Keratinocyte (primary cell): ENCODE measurements around the gene KCNC3. TPM values are rescaled to one million over a fixed set of nuclear protein-coding genes. Genes with fewer than 3 reads are reported as not detected.

ENCODE experiments used
- DNase-seq: peaks from one replicate; pipeline ENCODE4 v3.0.0-alpha.2; 2011; ENCODE audit warnings: low read depth, missing footprints, low spot score
- FAIRE-seq: peaks from 2 replicates; lab custom pipeline; 2011; peaks lifted over from hg19 to GRCh38; lab: Jason Lieb, UNC
- H2AFZ ChIP-seq: 2 replicates; pipeline ENCODE4 v1.6.0; 2012; ENCODE audit warnings: low read length, control low read depth, inconsistent platforms; ENCODE audit not compliant: control insufficient read depth
- H3K27ac ChIP-seq: 2 replicates; pipeline ENCODE4 v1.5.1; 2011; ENCODE audit warnings: low read length; ENCODE audit not compliant: control insufficient read depth, insufficient read depth
- H3K27me3 ChIP-seq: 3 replicates; pipeline ENCODE4 v1.6.0; 2011; ENCODE audit warnings: low read length; ENCODE audit not compliant: control insufficient read depth, insufficient read depth; ENCODE audit errors: extremely low read depth
- H3K36me3 ChIP-seq, 2 experiments: 2 replicates in 1 of 2; 3 replicates in 1 of 2; pipeline ENCODE4 v1.5.1; 2011; ENCODE audit warnings: low read length in 2 of 2, mild to moderate bottlenecking in 1 of 2; ENCODE audit not compliant: control insufficient read depth in 2 of 2, insufficient read depth in 2 of 2; ENCODE audit errors: extremely low read depth in 1 of 2
- H3K4me1 ChIP-seq: 3 replicates; pipeline ENCODE4 v1.5.1; 2011; ENCODE audit warnings: low read length; ENCODE audit not compliant: control insufficient read depth, insufficient read depth; ENCODE audit errors: extremely low read depth
- H3K4me2 ChIP-seq: 3 replicates; pipeline ENCODE4 v1.6.0; 2011; ENCODE audit warnings: low read depth, low read length; ENCODE audit not compliant: control insufficient read depth, insufficient read depth; ENCODE audit errors: extremely low read depth
- H3K4me3 ChIP-seq, 3 experiments: fragments of 200-600 bp in 1 of 3; sonication (generic) in 1 of 3; 2 replicates in 2 of 3; 3 replicates in 1 of 3; pipeline ENCODE4 v1.5.1; 2011 to 2016; ENCODE audit warnings: low read length in 3 of 3, mild to moderate bottlenecking in 3 of 3, control low read depth in 2 of 3, inconsistent platforms in 1 of 3, low read depth in 1 of 3, mixed read lengths in 1 of 3, mixed run types in 1 of 3, moderate library complexity in 1 of 3; ENCODE audit not compliant: control insufficient read depth in 2 of 3, insufficient read depth in 2 of 3; ENCODE audit errors: extremely low read depth in 1 of 3
- H3K79me2 ChIP-seq: 2 replicates; pipeline ENCODE4 v1.6.0; 2012; ENCODE audit warnings: low read length; ENCODE audit not compliant: control insufficient read depth, insufficient read depth
- H3K9ac ChIP-seq: 3 replicates; pipeline ENCODE4 v1.6.0; 2011; ENCODE audit warnings: low read length; ENCODE audit not compliant: control insufficient read depth, insufficient read depth; ENCODE audit errors: extremely low read depth
- H3K9me1 ChIP-seq: 3 replicates; pipeline ENCODE4 v1.6.0; 2011; ENCODE audit warnings: low read length; ENCODE audit not compliant: control insufficient read depth, insufficient read depth; ENCODE audit errors: extremely low read depth
- H3K9me3 ChIP-seq: 2 replicates; pipeline ENCODE4 v1.5.1; 2012; ENCODE audit warnings: low read depth, low read length; ENCODE audit not compliant: control insufficient read depth
- H4K20me1 ChIP-seq: 3 replicates; pipeline ENCODE4 v1.6.0; 2011; ENCODE audit warnings: low read length; ENCODE audit not compliant: control insufficient read depth, insufficient read depth; ENCODE audit errors: extremely low read depth
- EZH2 ChIP-seq: IDR thresholded peaks from one replicate; pipeline ENCODE4 v1.6.1; 2012; ENCODE audit warnings: inconsistent platforms, mild to moderate bottlenecking, low read length, moderate library complexity
- dilution Hi-C: fragments of 300-500 bp; cut with MboI; formaldehyde crosslinking; loops from one replicate; pipeline ENCODE4 v1.7.0; 2020; ENCODE audit warnings: low sequenced_read_pairs; ENCODE audit not compliant: extremely low pct_ligation_motif_present
- polyA plus RNA-seq, 5 experiments: library from polyadenylated mRNA; depleted of rRNA in 3 of 5; stranded (reverse) in 3 of 5; stranded (forward) in 1 of 5; unstranded in 1 of 5; fragments of >200 nt; gene quantifications; 1 replicate in 1 of 5; 2 replicates in 3 of 5; 3 replicates in 1 of 5; pipeline versions ENCODE4 v1.2.1 to v1.2.3, GENCODE V29; 2011 to 2012; ENCODE audit warnings: missing spikeins in 2 of 5, low read depth in 1 of 5, low replicate concordance in 1 of 5
- TF ChIP-seq, protein P1 (sequence below), 3 experiments: IDR thresholded peaks in 1 of 3; conservative IDR thresholded peaks in 1 of 3; optimal IDR thresholded peaks in 1 of 3; 2 replicates in 2 of 3; 3 replicates in 1 of 3; pipeline versions ENCODE3 to v1.5.1; 2011; ENCODE audit warnings: low read length in 3 of 3, mild to moderate bottlenecking in 3 of 3, moderate library complexity in 2 of 3, control low read depth in 1 of 3, inconsistent platforms in 1 of 3; ENCODE audit not compliant: insufficient read depth in 2 of 3; ENCODE audit errors: extremely low read depth in 1 of 3

KCNC3 gene
- polyA plus RNA-seq, 1 donor (not counting 4 experiments of a cell fraction or from before 2014, with no cell fraction given): 0.01 TPM

DNA sequence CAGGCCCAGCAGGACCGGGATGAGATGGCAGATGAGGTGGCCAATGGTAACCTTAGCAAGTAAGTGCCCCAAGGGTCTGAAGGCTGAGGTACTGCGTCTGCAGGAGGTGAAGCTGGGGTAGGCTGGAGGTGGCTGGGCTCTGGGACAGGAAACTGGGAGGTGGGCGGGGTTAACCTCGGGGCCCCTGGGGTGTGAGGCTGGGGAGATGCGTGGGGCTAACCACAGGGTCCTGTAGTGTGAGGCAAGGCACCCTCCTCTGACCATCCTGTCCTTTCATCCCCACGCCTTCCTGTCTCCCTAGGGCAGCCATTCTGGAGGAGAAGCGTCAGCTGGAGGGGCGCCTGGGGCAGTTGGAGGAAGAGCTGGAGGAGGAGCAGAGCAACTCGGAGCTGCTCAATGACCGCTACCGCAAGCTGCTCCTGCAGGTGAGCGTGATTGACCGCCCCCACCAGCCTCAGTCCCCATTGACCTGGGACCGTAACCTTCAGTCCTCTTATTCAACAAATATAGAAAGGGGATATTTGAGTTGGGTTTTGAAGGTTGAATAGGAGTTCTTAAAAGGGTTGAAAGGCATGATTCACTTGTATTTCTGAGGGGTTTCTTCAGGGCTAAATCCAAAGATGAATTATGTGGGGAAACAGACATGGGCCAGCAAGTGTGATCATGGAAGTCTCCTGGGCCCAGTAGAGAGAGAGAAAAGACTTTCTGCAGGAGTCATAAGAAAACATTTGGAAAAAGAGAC is 35.7 kb downstream of the KCNC3 start:
- no peaks in the 10 kb centered on the region for H3K36me3 ChIP-seq
- no peak for DNase-seq
- H4K20me1 ChIP-seq: no peaks in the 10 kb centered on the region
- H2AFZ ChIP-seq: no peak overlapping the region
- no peaks in the 10 kb centered on the region for H3K9me1 ChIP-seq
- dilution Hi-C loops: no loop called here
- H3K27me3 ChIP-seq: no peaks in the 10 kb centered on the region
- no peak for FAIRE-seq
- no peaks in the 10 kb centered on the region for H3K4me1 ChIP-seq
- no peaks in the 10 kb centered on the region for H3K79me2 ChIP-seq
- TF ChIP-seq, protein P1, sequence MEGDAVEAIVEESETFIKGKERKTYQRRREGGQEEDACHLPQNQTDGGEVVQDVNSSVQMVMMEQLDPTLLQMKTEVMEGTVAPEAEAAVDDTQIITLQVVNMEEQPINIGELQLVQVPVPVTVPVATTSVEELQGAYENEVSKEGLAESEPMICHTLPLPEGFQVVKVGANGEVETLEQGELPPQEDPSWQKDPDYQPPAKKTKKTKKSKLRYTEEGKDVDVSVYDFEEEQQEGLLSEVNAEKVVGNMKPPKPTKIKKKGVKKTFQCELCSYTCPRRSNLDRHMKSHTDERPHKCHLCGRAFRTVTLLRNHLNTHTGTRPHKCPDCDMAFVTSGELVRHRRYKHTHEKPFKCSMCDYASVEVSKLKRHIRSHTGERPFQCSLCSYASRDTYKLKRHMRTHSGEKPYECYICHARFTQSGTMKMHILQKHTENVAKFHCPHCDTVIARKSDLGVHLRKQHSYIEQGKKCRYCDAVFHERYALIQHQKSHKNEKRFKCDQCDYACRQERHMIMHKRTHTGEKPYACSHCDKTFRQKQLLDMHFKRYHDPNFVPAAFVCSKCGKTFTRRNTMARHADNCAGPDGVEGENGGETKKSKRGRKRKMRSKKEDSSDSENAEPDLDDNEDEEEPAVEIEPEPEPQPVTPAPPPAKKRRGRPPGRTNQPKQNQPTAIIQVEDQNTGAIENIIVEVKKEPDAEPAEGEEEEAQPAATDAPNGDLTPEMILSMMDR (optimal IDR thresholded peaks at IDR 0.05 in 1 of 3, IDR thresholded peaks at IDR 0.05 in 1 of 3, conservative IDR thresholded peaks at IDR 0.05 in 1 of 3; ENCODE audit: extremely low read depth in 1 of 3, insufficient read depth in 2 of 3, low read length in 3 of 3): no peak
- no peak for TF ChIP-seq EZH2
- H3K9me3 ChIP-seq: no peaks in the 10 kb centered on the region
- H3K4me2 ChIP-seq: no peak overlapping the region
- no peak overlapping the region for H3K27ac ChIP-seq
- no peak overlapping the region for H3K9ac ChIP-seq
- H3K4me3 ChIP-seq: no peak overlapping the region

DNA sequence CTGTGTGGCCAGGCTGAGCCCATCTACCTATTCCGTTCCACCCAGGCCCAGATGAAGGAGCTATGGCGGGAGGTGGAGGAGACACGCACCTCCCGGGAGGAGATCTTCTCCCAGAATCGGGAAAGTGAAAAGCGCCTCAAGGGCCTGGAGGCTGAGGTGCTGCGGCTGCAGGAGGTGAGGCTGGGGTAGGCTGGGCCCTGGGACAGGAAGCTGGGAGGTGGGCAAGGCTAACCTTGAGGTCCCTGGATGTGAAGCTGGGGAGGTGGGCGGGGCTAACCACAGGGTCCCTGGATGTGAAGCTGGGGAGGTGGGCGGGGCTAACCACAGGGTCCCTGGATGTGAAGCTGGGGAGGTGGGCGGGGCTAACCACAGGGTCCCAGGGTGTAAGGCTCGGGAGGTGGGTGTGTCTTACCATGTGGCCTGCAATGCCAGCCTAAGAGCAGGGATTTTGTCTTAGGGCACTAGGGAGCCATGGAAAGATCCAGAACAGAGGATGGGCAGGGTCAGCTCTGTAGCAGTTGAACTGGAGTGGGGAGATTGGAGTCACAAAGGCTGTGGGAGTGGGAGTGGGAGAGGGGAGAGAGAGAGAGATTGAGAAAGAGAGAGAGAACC is 36.9 kb downstream of the KCNC3 start:
- no peak for FAIRE-seq

More for the DNA sequence above, 36.9 kb downstream of the KCNC3 start:
- Histone ChIP-seq H3K36me3 (no peaks in the 10 kb centered on the region), H2AFZ (no peak overlapping the region), H3K79me2 (no peaks in the 10 kb centered on the region), H3K4me3 (no peak overlapping the region), H3K9me3 (no peaks in the 10 kb centered on the region), H3K27me3 (no peaks in the 10 kb centered on the region), H3K27ac (no peak overlapping the region), H4K20me1 (no peaks in the 10 kb centered on the region), H3K4me1 (no peaks in the 10 kb centered on the region), H3K9ac (no peak overlapping the region), H3K4me2 (no peak overlapping the region), H3K9me1 (no peaks in the 10 kb centered on the region)
- DNase-seq: no peak
- TF ChIP-seq EZH2: no peak
- TF ChIP-seq, protein P1 (optimal IDR thresholded peaks at IDR 0.05 in 1 of 3, IDR thresholded peaks at IDR 0.05 in 1 of 3, conservative IDR thresholded peaks at IDR 0.05 in 1 of 3; ENCODE audit: extremely low read depth in 1 of 3, insufficient read depth in 2 of 3, low read length in 3 of 3): no peak
- dilution Hi-C loops: no loop called here
